GM18951 (cell line): Measurements from ENCODE around the gene PCDHGA12.
"Not testable (repeated sequence)": the region's sequence is repeated elsewhere in the genome, so short reads cannot be mapped to it uniquely, and the experiment has no call there.

Source experiments
- POLR2A ChIP-seq: IDR thresholded peaks from 4 replicates; pipeline ENCODE4 v1.6.1; 2011; ENCODE audit warnings: mild to moderate bottlenecking; ENCODE audit not compliant: insufficient read length, insufficient read depth; ENCODE audit errors: extremely low read depth
- in situ Hi-C: fragments of 300-500 bp; cut with MboI; formaldehyde crosslinking; loops from one replicate; pipeline ENCODE4 v1.12.0; 2022; ENCODE audit warnings: low sequenced_read_pairs, mixed read lengths, inconsistent platforms; ENCODE audit not compliant: unreplicated experiment

Gene PCDHGA12

DNA sequence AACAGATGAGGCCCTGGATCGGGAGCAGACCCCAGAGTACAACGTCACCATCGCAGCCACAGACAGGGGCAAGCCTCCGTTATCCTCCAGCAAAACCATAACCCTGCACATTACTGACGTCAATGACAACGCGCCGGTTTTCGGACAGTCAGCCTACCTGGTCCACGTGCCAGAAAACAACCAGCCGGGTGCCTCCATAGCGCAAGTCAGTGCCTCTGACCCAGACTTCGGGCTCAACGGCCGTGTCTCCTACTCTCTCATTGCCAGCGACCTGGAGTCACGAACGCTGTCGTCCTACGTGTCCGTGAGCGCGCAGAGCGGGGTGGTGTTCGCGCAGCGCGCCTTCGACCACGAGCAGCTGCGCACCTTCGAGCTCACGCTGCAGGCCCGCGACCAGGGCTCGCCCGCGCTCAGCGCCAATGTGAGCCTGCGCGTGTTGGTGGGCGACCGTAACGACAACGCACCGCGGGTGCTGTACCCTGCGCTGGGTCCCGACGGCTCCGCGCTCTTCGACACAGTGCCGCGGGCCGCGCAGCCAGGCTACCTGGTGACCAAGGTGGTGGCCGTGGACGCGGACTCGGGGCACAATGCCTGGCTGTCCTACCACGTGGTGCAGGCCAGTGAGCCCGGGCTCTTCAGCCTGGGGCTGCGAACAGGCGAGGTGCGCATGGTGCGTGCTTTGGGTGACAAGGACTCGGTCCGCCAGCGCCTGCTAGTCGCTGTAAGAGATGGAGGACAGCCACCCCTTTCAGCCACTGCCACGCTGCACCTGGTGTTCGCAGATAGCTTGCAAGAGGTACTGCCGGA, 11.0 kb upstream of the PCDHGA12 start:
- TF ChIP-seq POLR2A = no peak
- in situ Hi-C loops = loop anchor here (5.0 kb wide), 1 partner anchor 143 kb away; no protein-coding TSS in a partner anchor

GRCh38 chr5:141420855-141421488, 9.3 kb upstream of the PCDHGA12 start, which contains the start of gene PCDHGA11:
Gene PCDHGA11, plus strand, starts transcription at chr5:141421051. Its CDS starts 177 bp downstream, at chr5:141421228.
- in situ Hi-C loops = no loop called here

DNA sequence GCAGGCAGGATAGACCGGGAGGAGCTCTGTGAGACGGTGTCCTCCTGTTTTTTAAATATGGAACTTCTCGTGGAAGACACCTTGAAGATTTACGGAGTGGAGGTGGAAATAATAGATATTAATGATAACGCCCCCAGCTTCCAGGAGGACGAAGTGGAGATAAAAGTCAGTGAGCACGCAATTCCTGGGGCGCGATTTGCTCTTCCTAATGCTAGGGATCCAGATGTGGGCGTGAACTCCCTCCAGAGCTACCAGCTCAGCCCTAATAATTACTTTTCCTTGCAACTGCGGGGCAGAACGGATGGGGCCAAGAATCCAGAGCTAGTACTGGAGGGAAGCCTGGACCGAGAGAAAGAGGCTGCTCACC, 8.8 kb upstream of the PCDHGA12 start:
- TF ChIP-seq POLR2A = no peak
- in situ Hi-C loops = no loop called here

More at GRCh38 chr5:141420855-141421488, 9.3 kb upstream of the PCDHGA12 start, which contains the start of gene PCDHGA11:
- no peak for TF ChIP-seq POLR2A

DNA sequence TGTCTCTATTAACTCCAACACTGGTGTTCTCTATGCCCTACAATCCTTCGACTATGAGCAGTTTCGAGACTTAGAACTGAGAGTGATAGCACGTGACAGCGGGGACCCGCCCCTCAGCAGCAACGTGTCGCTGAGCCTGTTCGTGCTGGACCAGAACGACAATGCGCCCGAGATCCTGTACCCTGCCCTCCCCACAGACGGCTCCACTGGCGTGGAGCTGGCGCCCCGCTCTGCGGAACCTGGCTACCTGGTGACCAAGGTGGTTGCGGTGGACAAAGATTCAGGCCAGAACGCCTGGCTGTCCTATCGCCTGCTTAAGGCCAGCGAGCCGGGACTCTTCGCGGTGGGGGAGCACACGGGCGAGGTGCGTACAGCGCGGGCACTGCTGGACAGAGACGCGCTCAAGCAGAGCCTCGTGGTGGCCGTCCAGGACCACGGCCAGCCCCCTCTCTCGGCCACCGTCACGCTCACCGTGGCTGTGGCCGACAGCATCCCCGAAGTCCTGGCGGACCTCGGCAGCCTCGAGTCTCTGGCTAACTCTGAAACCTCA, 7.5 kb upstream of the PCDHGA12 start:
- TF ChIP-seq POLR2A = no peak
- in situ Hi-C loops = no loop called here

DNA sequence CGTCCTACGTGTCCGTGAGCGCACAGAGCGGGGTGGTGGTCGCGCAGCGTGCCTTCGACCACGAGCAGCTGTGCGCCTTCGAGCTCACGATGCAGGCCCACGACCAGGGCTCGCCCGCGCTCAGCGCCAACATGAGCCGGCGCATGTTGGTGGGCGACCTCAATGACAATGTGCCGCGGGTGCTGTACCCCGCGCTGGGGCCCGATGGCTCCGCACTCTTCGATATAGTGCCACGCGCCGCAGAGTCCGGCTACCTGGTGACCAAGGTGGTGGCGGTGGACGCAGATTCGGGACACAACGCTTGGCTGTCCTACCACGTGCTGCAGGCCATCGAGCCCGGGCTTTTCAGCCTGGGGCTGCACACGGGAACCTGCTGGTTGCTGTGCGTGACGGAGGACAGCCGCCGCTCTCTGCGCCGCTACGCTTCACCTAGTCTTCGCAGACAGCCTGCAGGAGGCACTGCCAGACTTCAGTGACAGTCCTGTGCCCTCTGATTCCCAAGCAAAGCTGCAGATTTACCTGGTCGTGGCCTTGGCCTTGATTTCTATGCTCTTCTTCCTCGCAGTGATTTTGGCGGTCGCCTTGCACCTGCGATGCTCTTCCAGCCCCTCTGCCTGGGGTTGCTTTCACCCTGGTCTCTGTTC, 2.4 kb upstream of the PCDHGA12 start:
- TF ChIP-seq POLR2A = no peak
- in situ Hi-C loops = no loop called here

DNA sequence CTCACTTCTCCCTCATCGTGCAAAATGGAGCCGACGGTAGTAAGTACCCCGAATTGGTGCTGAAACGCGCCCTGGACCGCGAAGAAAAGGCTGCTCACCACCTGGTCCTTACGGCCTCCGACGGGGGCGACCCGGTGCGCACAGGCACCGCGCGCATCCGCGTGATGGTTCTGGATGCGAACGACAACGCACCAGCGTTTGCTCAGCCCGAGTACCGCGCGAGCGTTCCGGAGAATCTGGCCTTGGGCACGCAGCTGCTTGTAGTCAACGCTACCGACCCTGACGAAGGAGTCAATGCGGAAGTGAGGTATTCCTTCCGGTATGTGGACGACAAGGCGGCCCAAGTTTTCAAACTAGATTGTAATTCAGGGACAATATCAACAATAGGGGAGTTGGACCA, 979 bp downstream of the PCDHGA12 start:
- peak; percentile 44 for TF ChIP-seq POLR2A
- in situ Hi-C loops = no loop called here

DNA sequence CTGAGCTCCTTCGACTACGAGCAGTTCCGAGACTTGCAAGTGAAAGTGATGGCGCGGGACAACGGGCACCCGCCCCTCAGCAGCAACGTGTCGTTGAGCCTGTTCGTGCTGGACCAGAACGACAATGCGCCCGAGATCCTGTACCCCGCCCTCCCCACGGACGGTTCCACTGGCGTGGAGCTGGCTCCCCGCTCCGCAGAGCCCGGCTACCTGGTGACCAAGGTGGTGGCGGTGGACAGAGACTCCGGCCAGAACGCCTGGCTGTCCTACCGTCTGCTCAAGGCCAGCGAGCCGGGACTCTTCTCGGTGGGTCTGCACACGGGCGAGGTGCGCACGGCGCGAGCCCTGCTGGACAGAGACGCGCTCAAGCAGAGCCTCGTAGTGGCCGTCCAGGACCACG, 2.0 kb downstream of the PCDHGA12 start:
- in situ Hi-C loops = not testable (repeated sequence)

GRCh38 chr5:141432726-141433125, 2.4 kb downstream of the PCDHGA12 start:
- in situ Hi-C loops = not testable (repeated sequence)

- no peak for TF ChIP-seq POLR2A
- in situ Hi-C loops = no loop called here
Measured at GRCh38 chr5:141434006-141434405, 3.7 kb downstream of the PCDHGA12 start.

- TF ChIP-seq POLR2A = no peak
- in situ Hi-C loops = no loop called here
Measured at GRCh38 chr5:141437221-141437620, 6.9 kb downstream of the PCDHGA12 start.

DNA sequence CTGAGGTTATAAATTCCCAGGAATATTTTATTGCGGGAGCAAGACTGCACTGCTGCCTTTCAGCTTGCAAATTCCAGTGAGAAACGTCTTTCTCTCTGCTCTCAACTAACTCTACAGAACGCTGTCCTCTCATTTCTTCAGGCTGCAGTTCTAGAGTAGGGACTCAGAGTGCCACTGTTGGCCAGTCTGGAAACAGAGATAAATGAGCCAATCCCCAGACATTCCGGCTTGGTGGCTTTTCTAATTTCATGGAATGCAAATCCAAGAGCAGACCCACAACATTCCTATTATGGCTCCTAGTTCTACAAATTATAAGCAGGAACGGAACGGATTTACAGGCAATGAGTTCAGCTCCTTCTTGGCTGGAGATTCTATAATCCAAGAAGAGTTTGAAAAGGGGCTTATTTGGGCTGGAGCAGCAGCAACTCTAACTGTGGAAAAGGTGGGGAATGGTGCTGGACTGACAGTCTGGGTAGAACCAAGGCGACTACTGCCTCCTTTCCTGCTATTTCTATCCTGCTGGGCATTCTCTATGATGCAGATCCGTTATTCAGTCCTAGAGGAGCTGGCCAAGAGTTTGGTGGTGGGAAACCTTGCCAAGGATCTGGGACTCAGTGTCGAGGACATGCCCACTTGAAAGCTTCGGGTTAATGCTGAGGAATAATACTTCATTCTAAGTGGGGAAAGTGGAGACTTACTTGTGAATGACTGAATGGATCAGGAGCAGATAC, 9.3 kb downstream of the PCDHGA12 start:
- no peak for TF ChIP-seq POLR2A
- in situ Hi-C loops = no loop called here

DNA sequence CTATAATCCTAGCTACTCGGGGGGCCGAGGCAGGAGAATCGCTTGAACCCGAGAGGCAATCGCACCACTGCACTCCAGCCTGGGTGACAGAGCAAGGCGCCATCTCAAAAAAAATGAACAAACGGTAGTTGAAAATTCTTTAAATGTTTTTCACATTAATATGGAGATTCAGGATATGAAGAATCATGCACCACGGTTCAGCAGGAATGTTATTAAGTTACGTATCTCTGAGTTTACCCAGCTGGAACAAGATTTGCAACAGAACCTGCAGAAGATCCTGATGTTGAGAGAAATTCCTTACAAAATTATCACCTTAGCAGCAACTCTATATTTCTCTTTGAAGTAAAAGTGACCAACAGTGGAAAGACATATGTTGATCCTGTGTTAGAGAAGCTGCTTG, 10.0 kb downstream of the PCDHGA12 start:
- in situ Hi-C loops = no loop called here
- no peak for TF ChIP-seq POLR2A
